Fibroblast of skin of left biceps (primary cell): ENCODE data around the gene MEIS3.
"Not testable (repeated sequence)": the region's sequence is repeated elsewhere in the genome, so short reads cannot be mapped to it uniquely, and the experiment has no call there.

Source experiments
- DNase-seq, 2 experiments: peaks; one replicate each; pipeline ENCODE4 v3.0.0-alpha.2; 2013; ENCODE audit warnings: low read depth in 2 of 2

Gene MEIS3

DNA sequence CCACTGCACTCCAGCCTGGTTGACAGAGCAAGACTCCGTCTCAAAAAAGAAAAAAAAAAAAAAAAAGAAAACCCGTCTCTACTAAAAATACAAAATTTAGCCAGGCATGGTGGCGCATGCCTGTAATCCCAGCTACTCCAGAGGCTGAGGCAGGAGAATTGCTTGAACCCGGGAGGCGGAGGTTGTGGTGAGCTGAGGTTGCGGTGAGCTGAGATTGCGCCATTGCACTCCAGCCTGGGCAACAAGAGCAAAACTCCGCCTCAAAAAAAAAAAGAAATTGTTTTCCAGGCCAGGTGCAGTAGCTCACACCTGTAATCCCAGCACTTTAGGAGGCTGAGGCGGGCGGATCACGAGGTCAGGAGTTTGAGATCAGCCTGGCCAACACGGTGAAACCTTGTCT, 32.7 kb downstream of the MEIS3 start:
- DNase-seq: not testable (repeated sequence)

DNA sequence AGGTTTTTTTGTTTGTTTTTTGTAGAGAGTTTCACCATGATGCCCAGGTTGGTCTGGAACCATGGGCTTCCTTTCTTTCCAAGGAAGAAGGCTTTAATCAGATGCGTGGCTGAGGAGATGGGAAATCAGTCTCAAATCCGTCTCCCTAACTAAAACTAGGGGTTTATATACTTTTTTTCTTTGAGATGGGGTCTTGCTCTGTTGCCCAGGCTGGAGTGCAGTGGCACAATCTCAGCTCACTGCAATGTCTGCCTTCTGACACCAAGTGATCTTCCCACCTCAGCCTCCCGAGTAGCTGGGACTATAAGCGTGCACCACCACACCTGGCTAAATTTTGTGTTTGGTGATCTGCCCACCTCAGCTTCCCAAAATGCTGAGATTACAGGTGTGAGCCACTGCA, 34.8 kb downstream of the MEIS3 start:
- DNase-seq: not testable (repeated sequence)

GRCh38 chr19:47383890-47384289, 35.4 kb downstream of the MEIS3 start:
- DNase-seq: not testable (repeated sequence)

DNA sequence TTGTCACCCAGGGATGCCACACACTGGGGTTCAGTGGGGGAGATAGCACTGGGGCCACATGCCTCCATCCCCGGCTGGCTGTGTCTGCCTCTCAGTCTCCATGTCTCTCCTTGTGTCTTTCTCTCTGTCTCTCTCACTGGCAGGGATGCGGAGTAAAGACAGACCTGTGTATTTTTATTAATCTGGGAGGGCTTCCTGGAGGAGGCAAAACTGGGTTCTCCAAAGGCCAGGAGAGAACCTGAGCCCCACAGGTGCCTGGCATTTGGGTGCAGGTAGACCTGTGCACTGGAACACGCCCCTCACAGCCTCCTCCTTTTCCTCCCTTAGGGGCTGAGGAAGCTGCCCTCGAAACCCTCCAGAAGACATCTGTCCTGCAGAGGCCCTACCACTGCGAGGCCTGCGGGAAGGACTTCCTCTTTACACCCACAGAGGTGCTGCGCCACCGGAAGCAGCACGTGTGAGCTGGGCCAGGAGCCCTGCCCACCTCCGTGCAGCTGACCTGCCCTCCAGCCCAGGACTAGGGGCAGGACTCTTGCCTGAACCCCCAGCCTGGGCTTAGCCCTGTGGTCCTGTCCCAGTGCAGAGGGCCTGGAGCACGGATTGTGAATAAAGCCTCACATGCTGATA, 37.6 kb downstream of the MEIS3 start:
- no peak for DNase-seq

- no peak for DNase-seq
Observed at GRCh38 chr19:47381121-47381520, 38.2 kb downstream of the MEIS3 start.

DNA sequence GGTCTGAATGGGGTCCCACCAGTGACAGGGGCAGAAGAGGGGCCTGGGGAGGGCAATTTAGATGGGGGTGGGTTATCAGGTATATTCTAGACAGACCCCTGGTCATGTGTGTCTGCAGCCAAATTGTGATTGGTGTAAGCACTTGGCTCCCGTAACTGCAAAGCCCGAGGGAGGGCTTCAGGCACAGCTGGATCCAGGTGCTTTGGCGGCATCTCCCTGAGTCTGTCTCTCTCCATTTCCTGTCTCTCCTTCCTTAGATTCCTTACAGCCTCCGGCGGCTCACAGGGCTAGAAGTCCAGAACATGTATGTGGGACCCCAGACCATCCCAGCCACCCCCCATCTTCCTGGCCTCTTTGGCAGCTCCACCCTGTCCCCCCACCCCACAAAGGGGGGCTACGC, 38.8 kb downstream of the MEIS3 start:
- DNase-seq: no peak

GRCh38 chr19:47379381-47379938, 39.9 kb downstream of the MEIS3 start:
- DNase-seq: no peak

DNA sequence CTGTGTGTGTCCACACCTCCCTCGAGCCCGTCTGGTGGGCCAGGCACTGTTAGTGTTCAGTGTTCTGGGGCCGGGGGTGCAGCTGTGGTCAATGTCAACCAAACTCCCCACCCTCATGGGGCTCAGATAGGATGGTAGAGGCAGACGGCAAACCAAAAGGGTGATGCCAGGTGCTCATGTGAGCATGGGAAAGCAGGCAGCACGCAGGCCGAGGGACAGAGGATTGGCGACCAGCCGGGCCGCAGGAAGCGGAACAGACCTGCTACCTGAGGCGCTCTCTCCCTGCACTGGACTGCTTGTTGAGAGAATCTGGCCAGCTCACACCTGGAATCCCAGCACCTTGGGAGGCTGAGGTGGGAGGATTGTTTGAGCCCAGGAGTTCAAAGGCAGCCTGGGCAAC, 41.1 kb downstream of the MEIS3 start:
- no peak for DNase-seq

- DNase-seq: no peak
Observed at GRCh38 chr19:47377801-47378200, 41.5 kb downstream of the MEIS3 start.

DNA sequence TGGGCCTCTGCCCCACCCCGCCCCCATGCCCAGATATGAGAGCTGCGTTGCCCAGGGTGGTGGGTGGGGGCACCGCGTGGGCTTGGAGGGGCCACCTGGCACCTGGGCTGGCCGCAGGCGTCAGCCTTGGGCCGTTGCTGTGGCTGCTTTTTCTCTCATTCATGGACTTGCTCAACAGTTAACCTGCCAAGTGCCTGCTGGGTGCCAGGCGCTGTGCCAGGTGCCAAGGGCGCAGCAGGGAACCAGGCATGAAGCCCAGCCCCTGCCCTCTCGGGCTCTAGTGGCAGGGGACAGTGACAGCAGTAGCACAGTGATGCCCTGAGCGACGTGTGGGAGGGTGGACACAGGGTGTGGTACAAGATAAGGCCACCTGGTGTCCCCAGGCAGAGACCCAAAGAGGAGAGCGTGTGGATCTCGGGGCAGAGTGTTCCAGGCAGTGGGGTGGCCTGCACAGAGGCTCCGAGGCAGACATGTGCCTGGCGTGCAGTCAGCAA, 42.1 kb downstream of the MEIS3 start:
- DNase-seq: no peak

- no peak for DNase-seq
Observed at GRCh38 chr19:47376589-47377144, 42.7 kb downstream of the MEIS3 start.

GRCh38 chr19:47375694-47376588, 43.4 kb downstream of the MEIS3 start:
- no peak for DNase-seq

DNA sequence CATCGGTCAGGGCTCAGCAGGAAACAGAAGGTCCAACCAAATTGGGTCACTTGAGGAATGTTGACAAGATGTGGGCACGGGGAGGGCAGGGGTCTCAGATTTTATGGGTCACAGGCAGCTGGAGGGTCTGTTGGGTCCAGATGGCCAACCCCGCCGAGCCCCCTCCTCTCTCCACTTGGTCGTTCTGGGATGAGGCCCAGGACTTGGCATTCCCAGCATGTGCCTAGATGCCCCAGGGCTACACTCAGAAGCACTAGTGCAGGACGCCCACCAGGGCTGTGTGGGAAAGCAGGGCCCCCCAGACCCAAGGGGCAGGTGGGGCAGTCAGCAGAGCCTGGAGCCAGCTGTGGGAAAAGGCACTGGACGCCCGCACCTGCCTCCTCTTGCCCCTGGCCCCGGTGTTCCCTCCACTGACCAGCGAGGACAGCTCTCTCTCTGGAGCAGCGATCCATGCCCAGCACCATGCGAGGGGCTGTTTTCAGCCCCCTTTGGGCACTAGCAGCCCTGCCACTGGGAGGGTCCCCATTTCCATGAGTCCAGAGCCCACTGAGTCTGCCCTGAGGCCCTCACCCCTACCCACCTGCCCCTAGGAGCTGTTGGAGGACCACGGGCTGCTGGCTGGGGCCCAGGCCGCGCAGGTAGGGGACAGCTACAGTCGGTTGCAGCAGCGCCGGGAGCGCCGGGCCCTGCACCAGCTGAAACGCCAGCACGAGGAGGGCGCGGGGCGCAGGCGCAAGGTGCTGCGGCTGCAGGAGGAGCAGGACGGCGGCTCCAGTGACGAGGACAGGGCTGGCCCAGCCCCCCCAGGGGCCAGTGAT, 44.2 kb downstream of the MEIS3 start:
- no peak for DNase-seq

GRCh38 chr19:47373246-47374240, 45.8 kb downstream of the MEIS3 start:
- no peak for DNase-seq

- no peak for DNase-seq
Observed at GRCh38 chr19:47372603-47373002, 46.7 kb downstream of the MEIS3 start.

DNA sequence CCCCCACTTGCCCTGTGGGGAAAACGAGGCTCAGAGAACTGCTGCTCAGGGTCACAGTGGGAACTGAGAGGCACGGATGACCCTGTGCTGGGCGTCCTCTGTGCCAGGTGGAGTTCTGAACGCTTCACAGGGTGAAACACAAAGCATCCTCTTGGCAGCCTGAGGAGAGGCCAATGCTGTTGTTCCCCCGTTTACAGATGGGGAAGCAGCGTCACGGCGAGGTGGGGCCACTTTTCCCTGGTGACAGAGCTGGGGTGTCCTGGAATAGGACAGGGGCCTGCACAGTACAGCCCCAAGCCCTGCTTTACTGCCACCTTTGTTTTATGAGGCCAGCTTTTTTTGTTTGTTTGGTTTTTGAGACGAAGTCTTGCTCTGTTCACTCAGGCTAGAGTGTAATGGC, 48.1 kb downstream of the MEIS3 start:
- no peak for DNase-seq

- peak; percentile 32 to 33 for DNase-seq
Observed at GRCh38 chr19:47370045-47370611, 49.2 kb downstream of the MEIS3 start.

GRCh38 chr19:47365455-47365854, 53.9 kb downstream of the MEIS3 start:
- not testable (repeated sequence) for DNase-seq

DNA sequence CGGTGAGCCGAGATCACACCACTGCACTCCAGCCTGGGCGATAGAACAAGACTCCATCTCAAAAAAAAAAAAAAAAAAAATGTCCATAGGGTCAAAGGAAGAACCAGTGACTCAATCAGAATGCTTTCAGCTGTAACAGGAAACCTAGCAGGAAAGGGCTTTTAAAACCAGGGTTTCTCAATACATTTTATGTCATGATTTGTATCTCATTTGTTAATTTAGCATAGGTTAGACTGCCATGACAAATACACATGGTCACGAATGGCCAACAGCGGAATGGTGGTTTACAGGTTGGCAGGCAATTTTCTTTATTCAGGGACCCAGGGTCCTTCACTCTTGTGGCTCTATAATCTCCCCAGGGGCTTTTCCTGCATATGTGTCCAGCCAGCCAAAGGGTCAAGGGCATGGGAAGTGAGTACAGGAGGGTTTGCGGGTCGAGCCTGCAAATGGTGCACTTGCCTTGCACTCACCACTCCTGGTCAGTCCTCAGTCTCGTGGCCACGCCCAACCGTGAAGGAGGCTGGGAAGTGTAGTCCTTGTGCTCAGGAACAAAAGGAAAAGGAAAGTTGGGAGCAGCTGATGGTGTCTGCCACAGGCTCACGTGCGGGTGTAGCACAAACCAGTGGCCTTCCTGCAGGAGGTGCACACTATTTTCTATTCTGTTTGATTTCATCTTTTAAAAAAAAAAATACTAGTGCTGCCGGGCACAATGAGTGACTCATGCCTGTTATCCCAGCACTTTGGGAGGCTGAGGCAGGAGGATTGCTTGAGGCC, 55.4 kb downstream of the MEIS3 start:
- no peak for DNase-seq
